Renal cortex interstitium (tissue), 11 donors: ENCODE results near the gene ANKRD44. TPM values are rescaled to one million over a fixed set of nuclear protein-coding genes. Genes with fewer than 3 reads are reported as not detected.

ENCODE experiments used
- DNase-seq, 11 donors: peaks; one replicate each; pipeline ENCODE4 v3.0.0-alpha.2; 2013; ENCODE audit warnings: low read depth in 9 of 11, low spot score in 4 of 11; ENCODE audit errors: extremely low read depth in 1 of 11
- polyA plus RNA-seq, 3 donors: library from polyadenylated mRNA; unstranded; fragments of 120-200 nt; gene quantifications; one replicate each; pipeline ENCODE4 v1.2.1, GENCODE V29; 2013; ENCODE audit not compliant: insufficient read length in 3 of 3

The ANKRD44 gene
- polyA plus RNA-seq, 3 donors = 10.1 to 16.0 (median 11.5) TPM

DNA sequence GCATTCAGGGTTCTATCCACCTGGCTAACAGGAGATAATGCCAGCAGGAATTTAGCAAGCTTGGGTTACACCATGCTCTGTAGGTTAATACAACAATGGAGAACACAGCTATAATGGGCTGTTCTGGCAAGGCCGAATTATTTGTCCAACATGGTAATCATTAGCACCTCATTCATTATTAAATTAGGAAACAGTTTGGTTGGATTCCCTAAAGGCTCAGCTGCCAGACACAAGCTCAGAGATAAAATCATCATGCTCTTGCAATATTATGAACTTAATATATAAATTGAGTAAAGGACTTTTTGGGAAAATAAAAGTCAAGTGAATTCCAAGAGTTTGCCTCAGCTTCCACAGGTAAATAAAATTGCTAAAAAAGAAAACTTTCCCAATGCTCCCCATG lies 166.4 kb downstream of the ANKRD44 start:
- DNase-seq = no peak

DNA sequence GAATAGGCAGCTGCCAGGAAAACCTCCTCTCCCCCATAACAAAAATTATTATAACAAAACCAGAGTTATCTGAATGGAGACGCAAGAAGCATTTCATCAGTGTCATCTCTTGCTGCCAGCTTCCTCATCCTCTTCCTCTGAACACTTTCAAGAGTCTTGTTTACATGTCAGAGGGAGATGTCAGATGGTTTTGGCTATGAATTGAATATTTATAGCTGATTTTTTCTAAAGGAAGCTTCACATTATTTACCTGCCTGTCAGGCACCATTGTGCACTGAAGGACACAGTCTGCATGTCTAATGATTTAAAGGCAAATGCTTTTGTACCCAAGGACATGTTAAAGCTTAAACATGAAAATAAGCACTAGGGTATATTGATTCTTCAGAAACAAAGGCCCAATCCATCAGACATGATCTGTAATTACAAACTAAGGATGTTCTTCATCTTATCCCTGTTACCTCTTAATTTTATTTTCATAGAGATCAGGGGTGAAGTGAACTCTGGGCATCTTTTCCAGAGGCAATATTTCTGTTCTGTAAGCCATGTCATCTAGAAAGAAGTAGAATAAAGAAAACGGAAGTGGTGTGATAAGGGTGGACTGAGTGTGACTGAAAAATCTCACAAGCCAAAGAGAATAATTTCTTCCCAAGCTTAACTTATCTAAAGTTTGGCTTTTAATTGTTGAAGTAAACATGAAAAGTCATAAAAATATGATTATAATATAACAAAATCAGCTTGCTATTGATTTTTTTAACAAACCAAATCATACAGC lies 168.7 kb downstream of the ANKRD44 start:
- no peak for DNase-seq

DNA sequence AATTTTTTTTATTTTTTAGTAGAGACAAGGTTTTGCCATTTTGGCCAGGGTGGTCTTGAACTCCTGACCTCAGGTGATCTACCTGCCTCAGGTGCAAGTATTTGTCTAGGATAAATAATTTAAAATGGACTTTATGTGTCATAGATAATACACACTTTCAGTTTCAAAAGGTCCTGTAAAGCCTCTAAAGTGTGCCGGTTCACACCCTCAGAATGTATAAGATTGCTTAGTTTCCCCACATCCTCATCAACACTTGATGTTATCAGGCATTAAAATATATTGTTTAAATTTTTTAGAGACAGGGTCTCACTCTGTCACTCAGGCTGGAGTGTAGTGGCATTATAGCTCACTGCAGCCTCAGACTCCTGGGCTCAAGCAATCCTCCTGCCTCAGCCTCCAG lies 170.5 kb downstream of the ANKRD44 start:
- no peak for DNase-seq

DNA sequence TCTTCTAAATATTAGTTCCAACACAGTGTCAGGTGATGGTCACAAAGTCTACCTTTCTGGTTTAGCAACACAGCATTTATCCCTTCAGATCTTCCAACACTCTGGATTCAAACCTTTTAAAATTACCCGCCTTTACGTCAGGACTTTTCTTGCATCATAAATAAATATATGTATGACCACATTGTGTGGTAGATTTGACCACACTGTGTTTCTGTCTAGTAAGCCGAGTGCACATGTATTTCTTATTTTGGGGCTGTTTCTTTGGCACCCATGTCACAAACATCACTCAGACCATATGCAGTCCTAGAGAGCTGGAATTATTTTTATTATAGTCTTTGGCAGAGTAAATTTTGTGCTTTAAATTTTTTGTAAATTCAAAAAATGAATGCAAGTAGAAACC lies 172.1 kb downstream of the ANKRD44 start:
- DNase-seq = no peak

DNA sequence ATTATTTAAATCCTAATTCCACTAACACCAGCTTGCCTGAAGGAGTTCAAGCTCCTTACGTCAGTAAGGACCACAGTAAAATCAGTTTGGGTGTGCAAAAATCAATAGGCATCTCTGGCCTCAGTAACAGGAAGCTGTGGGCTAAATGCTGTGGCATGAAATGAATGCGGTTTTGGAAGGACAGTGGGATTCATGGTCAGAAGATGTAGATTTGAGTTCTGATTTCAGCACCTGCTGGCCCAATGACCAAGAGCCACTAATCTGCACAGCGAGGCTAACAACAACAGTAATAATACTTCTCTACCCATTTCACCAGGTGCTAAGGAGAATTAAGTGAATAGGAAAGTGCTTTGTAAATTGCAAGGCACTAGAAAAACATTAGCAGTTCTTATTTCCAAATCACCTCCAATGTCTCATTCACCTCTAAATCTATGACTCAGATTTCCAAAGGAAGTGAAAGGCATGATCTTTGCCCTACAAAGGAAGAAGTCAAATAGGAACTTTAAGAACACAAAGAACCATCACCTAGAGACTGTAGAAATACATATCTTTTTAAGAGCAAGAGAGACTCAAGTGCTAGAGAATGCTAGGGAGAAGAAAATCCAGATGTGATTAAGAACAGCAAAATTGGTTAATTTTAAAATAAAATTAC lies 172.6 kb downstream of the ANKRD44 start:
- DNase-seq = no peak

DNA sequence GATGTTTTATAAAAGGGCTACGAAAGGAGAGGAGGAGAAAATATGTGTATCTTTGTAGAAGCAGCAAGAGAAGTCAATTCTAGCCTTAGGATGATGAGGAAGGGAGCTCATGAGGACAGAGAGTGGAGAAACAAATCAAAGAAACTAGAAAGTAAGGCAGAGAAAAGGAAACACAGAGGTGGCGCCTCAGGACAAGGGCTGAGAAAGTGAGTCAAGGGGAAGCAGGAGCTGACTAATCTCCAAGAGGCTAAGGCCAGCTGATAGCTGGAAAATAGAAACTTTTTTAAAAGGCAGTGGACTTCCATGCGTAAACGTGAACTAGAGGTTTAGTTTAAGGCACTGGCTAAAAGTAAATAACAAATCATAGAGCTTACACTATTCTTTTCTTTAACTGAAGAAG lies 173.3 kb downstream of the ANKRD44 start:
- DNase-seq = no peak

DNA sequence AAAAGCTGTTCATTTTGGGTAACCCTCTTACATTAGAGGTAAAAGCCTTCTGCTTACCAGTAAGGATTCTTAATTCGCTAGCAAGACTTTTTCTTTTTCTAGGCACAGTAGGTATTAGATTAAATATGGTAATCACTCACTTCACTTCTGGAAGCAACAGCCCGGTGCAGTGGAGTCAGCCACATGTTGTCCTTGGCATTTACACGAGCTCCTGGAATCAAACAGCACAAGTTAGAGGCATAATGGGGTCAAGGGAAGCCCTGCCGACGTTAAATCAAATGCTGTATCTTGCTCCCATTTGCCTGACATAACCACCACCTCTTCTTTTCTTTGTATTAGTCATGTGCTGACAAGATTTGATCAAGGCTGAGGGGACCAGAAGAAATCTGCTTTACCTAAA lies 174.1 kb downstream of the ANKRD44 start:
- DNase-seq = no peak

DNA sequence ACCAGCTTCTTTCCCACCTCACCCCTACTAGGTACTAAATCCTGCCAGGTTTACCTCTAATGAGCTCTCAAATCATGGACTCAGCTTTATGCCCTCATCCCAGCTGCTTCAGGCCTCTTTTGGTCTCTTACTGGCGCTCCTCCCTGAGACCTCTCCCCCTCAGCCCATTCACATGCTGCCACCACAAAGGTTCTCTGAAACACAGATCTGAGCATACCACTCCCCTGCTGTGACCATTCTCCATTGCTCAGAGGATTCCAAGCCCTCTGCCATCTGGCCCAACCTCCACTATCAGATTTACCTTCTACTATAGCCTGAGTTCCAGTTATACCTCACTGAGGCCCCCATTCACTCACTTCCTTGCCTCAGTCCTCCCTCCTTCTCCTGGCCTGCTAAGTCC lies 174.8 kb downstream of the ANKRD44 start:
- DNase-seq = no peak

DNA sequence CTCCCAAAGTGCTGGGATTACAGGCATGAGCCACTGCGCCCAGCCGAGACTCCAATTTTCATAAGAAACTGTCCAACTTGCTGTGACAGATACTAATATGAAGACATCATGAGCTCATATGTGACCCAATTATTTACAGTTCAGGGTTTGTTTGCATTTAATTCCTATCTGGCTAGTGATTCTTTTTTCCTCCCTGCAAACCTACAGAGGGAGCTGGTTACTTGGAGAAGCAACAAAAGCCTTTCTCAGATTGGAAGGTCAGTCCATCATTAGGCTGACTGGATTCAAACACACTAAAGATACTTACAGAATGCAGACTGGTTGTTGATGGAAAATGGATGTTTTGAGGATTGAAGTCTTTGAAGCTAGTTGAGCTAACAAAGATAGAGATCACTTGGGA lies 176.4 kb downstream of the ANKRD44 start:
- DNase-seq = no peak

DNA sequence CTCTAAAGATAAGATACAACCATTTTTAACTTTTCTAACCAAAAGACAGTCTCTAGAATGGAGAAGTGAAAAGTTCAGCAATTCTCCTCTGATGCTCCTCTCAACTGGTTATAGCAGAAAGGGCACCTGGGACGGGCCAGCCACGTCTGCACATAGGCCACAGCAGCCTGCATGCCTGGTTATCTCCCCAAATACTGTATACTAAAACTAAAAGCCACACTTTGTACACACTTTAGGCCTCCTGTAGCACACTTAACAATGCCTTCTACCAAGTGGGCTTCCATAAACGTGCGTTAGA lies 179.1 kb downstream of the ANKRD44 start:
- DNase-seq = no peak

DNA sequence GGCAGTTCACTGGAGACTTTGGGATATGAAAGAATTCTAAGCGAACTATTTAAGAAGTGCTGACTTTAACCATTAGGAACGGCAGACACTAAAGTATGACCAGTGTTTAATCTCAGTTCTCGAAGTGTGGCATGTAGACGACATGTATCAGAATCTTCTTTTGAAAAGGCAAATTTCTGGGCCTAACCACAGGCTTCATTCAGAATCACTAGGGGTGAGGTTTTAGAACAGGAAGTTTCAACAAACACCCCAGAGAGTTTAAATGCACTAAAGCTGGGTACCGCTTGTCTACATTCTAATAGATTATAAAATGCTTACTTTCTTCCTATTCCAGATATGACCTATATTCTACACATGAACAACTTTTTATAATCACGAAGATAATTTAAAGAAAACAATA lies 180.3 kb downstream of the ANKRD44 start:
- no peak for DNase-seq

DNA sequence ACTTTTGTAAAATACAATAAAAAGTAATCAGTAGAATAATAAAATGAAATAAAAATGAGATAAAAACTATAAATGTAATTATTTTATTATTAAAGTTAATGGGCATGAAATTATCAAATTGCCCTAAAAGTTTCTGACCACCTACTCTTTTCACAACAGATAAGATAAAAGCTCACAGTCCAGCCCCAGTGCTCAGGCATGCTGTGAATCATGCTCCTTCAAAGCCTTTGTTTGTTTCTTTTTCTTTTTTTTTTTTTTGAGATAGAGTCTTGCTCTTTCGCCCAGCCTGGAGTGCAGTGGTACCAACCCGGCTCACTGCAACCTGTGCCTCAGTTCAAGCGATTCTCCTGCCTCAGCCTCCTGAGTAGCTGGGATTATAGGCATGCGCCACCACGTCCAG lies 181.7 kb downstream of the ANKRD44 start:
- no peak for DNase-seq

DNA sequence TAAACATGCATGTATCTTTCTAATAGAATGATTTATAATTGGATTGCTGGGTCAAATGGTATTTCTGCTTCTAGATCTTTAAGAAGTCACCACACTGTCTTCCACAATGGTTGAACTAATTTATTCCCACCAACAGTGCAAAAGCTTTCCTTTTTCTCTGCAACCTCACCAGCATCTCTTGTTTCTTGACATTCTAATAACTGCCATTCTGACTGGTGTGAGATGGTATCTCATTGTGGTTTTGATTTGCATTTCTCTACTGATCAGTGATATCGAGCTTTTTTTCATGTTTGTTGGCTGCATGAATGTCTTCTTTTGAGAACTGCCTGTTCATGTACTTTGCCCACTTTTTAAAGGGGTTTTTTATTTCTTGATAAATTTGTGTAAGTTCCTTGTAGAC lies 182.5 kb downstream of the ANKRD44 start:
- no peak for DNase-seq

DNA sequence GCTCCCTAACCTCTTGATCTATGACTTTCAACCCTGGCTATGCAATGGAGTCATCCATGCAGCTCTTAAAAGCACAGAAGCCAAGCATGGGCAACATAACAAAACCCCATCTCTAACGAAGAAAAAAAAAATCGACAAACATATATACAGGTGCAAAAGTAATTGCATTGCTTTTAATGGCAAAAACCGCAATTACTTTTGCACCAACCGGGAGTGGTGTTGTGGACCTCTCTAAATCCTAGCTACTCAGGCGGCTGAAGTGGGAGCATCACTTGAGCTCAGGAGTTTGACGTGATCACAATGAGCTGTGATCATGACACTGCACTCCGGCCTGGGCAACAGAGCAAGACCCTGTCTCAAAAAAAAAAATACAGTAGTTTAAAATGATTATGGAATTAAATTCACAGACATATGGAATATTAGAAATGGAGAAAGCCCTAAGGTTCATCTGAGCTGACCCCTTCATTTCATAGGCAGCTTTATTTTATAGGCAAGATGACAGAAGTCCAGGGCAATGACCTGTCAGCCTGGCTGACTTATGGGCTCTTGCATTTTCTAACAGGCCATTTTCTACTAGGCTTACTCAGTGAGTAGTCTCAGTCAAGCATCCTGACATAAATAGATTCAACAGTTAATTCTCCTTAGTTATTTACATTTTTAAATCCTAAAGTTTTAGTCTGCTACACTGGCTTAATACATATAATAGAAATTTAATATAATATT lies 183.8 kb downstream of the ANKRD44 start:
- no peak for DNase-seq

DNA sequence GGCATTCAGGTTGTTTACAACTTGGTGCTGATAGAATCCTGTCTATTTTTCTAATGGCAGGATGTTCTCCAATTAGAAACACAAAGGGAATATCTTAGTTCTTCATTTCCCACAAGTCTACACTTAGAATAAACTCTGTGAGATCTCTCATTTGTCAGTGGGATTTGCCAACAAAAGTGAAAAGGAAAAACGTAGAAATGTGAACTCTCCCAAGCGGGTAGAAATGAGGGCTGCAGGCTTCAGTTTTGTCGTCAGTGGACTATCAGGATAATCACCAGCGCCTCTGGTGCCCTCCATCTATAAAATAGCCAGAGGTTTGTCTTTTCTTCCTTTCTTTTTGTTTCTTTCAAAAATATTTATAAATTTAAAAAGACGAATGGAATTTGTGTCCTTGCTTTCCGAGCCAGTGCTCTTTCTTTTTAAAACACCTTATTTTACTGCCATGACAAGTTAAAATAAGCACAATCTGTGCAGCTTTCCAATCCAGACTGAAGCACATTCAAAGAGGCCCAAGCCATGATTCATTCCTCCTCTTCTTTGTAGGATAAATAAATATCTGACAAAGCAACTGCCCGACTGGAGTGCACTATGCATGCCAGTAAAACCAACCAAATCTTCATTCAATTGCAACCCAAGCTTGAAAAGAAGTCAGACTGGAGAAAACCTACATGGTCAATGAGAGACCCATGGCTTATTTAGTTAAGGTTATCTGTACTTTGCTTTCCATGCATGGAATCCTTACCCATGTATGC lies 185.8 kb downstream of the ANKRD44 start:
- DNase-seq = no peak

DNA sequence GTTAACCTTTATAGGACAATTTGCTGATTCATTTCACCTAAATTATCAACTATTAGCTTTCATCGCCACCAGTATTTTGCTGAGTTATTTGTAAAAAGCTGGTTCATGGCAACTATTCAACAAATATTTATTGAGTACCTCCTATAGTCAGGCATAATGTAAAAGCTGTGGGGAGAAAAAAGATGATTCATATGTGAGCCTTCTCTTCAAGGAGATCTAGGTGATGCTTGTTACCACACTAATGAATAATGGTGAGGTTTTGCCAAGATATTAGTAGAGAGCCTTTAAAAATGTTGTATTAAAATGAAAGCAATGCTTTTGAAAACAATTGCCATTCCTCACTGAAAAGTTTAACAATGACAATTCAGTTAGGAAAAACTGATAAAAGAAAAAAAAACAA lies 187.8 kb downstream of the ANKRD44 start:
- no peak for DNase-seq

DNA sequence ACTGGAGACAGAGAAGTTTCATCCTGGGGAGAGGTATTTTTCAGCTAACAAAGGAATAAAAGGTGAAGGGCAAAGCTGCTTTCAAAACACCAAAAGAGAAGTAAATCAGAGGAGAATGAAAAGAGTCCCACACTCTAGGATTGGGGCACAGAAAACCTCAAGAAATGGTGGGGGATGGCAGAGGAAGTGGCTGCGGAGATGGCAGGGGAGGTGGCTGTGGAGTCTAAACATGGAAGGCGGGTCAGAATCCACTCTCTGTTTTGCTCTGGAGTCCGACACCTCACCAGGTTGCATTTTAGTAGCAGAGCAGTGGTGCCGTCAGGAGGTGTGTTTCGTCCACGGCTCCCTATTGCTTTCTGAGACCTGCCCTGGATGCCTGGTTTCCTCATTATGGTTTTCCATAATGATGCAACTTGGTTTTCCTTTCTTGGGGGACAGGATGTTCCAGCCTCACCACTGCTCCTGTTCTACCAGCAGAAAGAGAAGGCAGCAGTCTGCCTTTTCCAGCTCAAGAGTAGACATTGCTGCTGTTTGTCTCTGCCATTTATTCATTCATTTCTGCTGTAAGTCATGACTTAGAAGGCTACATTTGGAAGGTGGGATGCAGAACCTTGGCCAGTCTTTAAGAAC lies 188.7 kb downstream of the ANKRD44 start:
- DNase-seq = no peak

DNA sequence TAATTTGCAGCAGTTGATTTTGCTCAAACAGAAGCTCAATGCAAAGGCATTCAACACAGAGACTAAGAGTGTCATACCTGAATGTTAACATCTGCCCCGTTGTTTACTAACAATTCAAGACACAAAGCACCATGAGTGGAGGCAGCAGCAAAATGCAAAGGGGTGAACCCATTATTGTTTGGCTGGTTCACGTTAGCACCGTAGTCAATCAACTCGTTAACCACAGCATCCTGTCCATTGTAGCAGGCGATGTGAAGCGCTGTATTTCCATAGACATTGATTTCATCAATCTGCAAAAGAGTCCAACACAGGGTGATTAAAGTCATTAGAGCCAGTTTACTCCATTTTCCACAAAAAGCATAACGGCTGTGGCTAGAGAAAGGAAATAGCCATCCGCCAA lies 189.3 kb downstream of the ANKRD44 start:
- no peak for DNase-seq

DNA sequence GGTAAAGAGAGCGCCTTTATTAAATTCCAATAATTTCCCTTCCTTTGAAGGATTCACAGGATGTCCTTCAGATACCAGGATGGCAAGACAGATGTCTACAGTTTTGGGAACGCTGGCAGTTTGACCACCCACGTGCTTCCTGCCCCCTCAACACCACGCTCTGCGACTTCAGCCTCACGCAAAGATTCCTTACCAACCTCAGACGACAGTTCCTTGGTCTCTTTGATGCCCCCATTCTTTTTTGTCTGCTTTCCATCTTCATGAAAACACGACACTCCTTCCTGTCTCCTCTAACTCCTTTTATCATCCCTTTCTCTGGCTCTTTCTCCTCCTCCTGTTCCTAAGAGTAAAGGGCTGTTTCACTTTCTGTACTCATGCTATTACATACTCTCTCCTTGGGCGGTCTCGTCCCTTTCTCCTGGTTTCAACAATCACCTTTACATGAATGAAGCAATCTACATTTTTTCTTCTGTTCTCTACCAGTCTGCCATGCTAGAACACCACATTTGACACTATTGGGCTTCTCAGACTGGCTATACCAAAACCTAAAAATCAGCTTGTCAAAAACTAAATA lies 194.2 kb downstream of the ANKRD44 start:
- DNase-seq = no peak
